ENCODE measurements around the gene PPDPF.

PPDPF gene

GRCh38 chr20:63539092-63539430, 18.5 kb downstream of the PPDPF start:
- DNase-seq: no peak

- no peak for DNase-seq
Observed at GRCh38 chr20:63539441-63540370, 19.1 kb downstream of the PPDPF start.

GRCh38 chr20:63540417-63541186, 20.0 kb downstream of the PPDPF start:
- DNase-seq: peak; percentile 32 to 52

GRCh38 chr20:63541371-63541770, 20.8 kb downstream of the PPDPF start:
- no peak for DNase-seq

- DNase-seq: no peak
Observed at GRCh38 chr20:63542031-63542559, 21.5 kb downstream of the PPDPF start.

- no peak for DNase-seq
Observed at GRCh38 chr20:63542696-63543095, 22.1 kb downstream of the PPDPF start.

GRCh38 chr20:63543131-63543530, 22.6 kb downstream of the PPDPF start:
- no peak for DNase-seq

- no peak for DNase-seq
Observed at GRCh38 chr20:63543733-63544132, 23.2 kb downstream of the PPDPF start.

- DNase-seq: no peak
Observed at GRCh38 chr20:63544241-63544957, 23.8 kb downstream of the PPDPF start.

GRCh38 chr20:63544958-63545516, 24.5 kb downstream of the PPDPF start:
- DNase-seq: no peak

- DNase-seq: no peak
Observed at GRCh38 chr20:63545814-63546213, 25.2 kb downstream of the PPDPF start.

- DNase-seq: no peak
Observed at GRCh38 chr20:63546256-63546955, 25.8 kb downstream of the PPDPF start.

- no peak for DNase-seq
Observed at GRCh38 chr20:63546956-63547724, 26.6 kb downstream of the PPDPF start.

GRCh38 chr20:63547725-63548480, 27.3 kb downstream of the PPDPF start, which contains the start of gene SRMS:
Gene SRMS (minus strand): TSS chr20:63547749. CDS start chr20:63547463, 286 bp downstream.
- DNase-seq: no peak

- no peak for DNase-seq
Observed at GRCh38 chr20:63548542-63548941, 28.0 kb downstream of the PPDPF start.

- DNase-seq: no peak
Observed at GRCh38 chr20:63549019-63549418, 28.5 kb downstream of the PPDPF start.

GRCh38 chr20:63549679-63550282, 29.2 kb downstream of the PPDPF start:
- no peak for DNase-seq

- no peak for DNase-seq
Observed at GRCh38 chr20:63551068-63551467, 30.5 kb downstream of the PPDPF start.

GRCh38 chr20:63552481-63553249, 32.1 kb downstream of the PPDPF start:
- no peak for DNase-seq
